HEK293 (cell line): ENCODE data around the gene DNAAF8.

Source experiments
- CTCF ChIA-PET: fragments of 350-600 bp; formaldehyde crosslinking; extraction: SDS; loops from one replicate; lab custom pipeline; 2021; ENCODE audit warnings: antibody characterized with exemption; lab: Yijun Ruan, JAX
- POLR2A ChIA-PET: fragments of 300-600 bp; formaldehyde crosslinking; extraction: SDS; loops from one replicate; lab custom pipeline; 2020; ENCODE audit warnings: antibody characterized with exemption, inconsistent platforms; lab: Yijun Ruan, JAX
- H3K27ac ChIP-seq: fragments of 200-500 bp; sonication (Bioruptor generic); 2 replicates; pipeline ENCODE4 v1.5.1; 2014; ENCODE audit warnings: low read depth, low read length, control low read depth, inconsistent platforms; ENCODE audit errors: extremely low read depth
- H3K36me3 ChIP-seq, 2 experiments: fragments of 200-500 bp in 1 of 2; sonication (Bioruptor generic) in 1 of 2; 1 replicate in 1 of 2; 2 replicates in 1 of 2; pipeline ENCODE4 v1.5.1; 2014 to 2017; ENCODE audit warnings: inconsistent platforms in 2 of 2, low read length in 2 of 2; ENCODE audit not compliant: control insufficient read depth in 2 of 2, insufficient read depth in 1 of 2
- H3K4me1 ChIP-seq: fragments of 200-500 bp; sonication (Bioruptor generic); 2 replicates; pipeline ENCODE4 v1.5.1; 2014; ENCODE audit warnings: mild to moderate bottlenecking, low read length, inconsistent platforms; ENCODE audit not compliant: control insufficient read depth, insufficient read depth
- H3K4me3 ChIP-seq: 2 replicates; pipeline ENCODE4 v1.5.1; 2011; ENCODE audit warnings: low read depth, mild to moderate bottlenecking, control low read depth, low read length, moderate library complexity
- H3K9me3 ChIP-seq: fragments of 200-500 bp; sonication (Bioruptor generic); 2 replicates; pipeline ENCODE4 v1.5.1; 2014; ENCODE audit warnings: low read depth, low read length, inconsistent platforms; ENCODE audit not compliant: control insufficient read depth, insufficient read depth
- HIC1 ChIP-seq: fragments of 450-650 bp; formaldehyde crosslinking; IDR thresholded peaks from 2 replicates; pipeline ENCODE4 v1.5.1; 2016; ENCODE audit warnings: missing biosample characterization, missing genetic modification characterization
- KLF7 ChIP-seq: fragments of 450-650 bp; formaldehyde crosslinking; IDR thresholded peaks from 2 replicates; pipeline ENCODE4 v1.5.1; 2016; ENCODE audit warnings: missing biosample characterization, missing genetic modification characterization, borderline replicate concordance
- PATZ1 ChIP-seq: fragments of 450-650 bp; formaldehyde crosslinking; IDR thresholded peaks from 2 replicates; pipeline ENCODE4 v1.5.1; 2016; ENCODE audit warnings: missing biosample characterization, missing genetic modification characterization
- YY2 ChIP-seq: fragments of 450-650 bp; formaldehyde crosslinking; IDR thresholded peaks from 2 replicates; pipeline ENCODE4 v1.5.1; 2016; ENCODE audit warnings: missing biosample characterization, missing genetic modification characterization
- ZBTB17 ChIP-seq: fragments of 450-650 bp; formaldehyde crosslinking; IDR thresholded peaks from 2 replicates; pipeline ENCODE4 v1.5.1; 2016; ENCODE audit warnings: missing biosample characterization, missing genetic modification characterization
- ZNF10 ChIP-seq: fragments of 450-650 bp; formaldehyde crosslinking; IDR thresholded peaks from 2 replicates; pipeline ENCODE4 v1.5.1; 2017; ENCODE audit warnings: missing biosample characterization, missing genetic modification characterization
- ZNF19 ChIP-seq: fragments of 450-650 bp; formaldehyde crosslinking; IDR thresholded peaks from 2 replicates; pipeline ENCODE4; 2016; ENCODE audit warnings: missing biosample characterization, missing genetic modification characterization, low read depth
- ZNF202 ChIP-seq: fragments of 450-650 bp; formaldehyde crosslinking; IDR thresholded peaks from 2 replicates; pipeline ENCODE4 v1.5.1; 2016; ENCODE audit warnings: missing biosample characterization, missing genetic modification characterization, borderline replicate concordance
- ZNF274 ChIP-seq, 2 experiments: fragments of 200-500 bp in 1 of 2; fragments of 450-650 bp in 1 of 2; sonication (Bioruptor generic) in 1 of 2; formaldehyde crosslinking in 1 of 2; IDR thresholded peaks; 2 replicates each; pipeline versions ENCODE4 v1.5.1 to v1.6.1; 2014 to 2016; ENCODE audit warnings: borderline replicate concordance in 1 of 2, inconsistent platforms in 1 of 2, low read length in 1 of 2, missing biosample characterization in 1 of 2, missing genetic modification characterization in 1 of 2
- ZNF341 ChIP-seq: fragments of 450-650 bp; formaldehyde crosslinking; IDR thresholded peaks from 2 replicates; pipeline ENCODE4; 2016; ENCODE audit warnings: low read depth, missing biosample characterization, missing genetic modification characterization
- ZNF394 ChIP-seq: fragments of 450-650 bp; formaldehyde crosslinking; IDR thresholded peaks from 2 replicates; pipeline ENCODE4 v1.5.1; 2016; ENCODE audit warnings: missing biosample characterization, missing genetic modification characterization, mild to moderate bottlenecking, moderate library complexity, borderline replicate concordance
- ZNF426 ChIP-seq: fragments of 450-650 bp; formaldehyde crosslinking; IDR thresholded peaks from 2 replicates; pipeline ENCODE4 v1.5.1; 2017; ENCODE audit warnings: missing biosample characterization, missing genetic modification characterization, mild to moderate bottlenecking, inconsistent platforms, moderate library complexity
- ZNF433 ChIP-seq: fragments of 450-650 bp; formaldehyde crosslinking; IDR thresholded peaks from 2 replicates; pipeline ENCODE4 v1.5.1; 2016; ENCODE audit warnings: missing biosample characterization, missing genetic modification characterization, low read depth
- ZNF510 ChIP-seq: fragments of 450-650 bp; formaldehyde crosslinking; IDR thresholded peaks from 2 replicates; pipeline ENCODE4 v1.5.1; 2018; ENCODE audit warnings: mild to moderate bottlenecking, missing genetic modification characterization, missing biosample characterization; ENCODE audit not compliant: insufficient replicate concordance
- ZNF530 ChIP-seq: fragments of 450-650 bp; formaldehyde crosslinking; IDR thresholded peaks from 2 replicates; pipeline ENCODE4 v1.5.1; 2016; ENCODE audit warnings: low read depth, missing biosample characterization, missing genetic modification characterization
- ZNF707 ChIP-seq: fragments of 450-650 bp; formaldehyde crosslinking; IDR thresholded peaks from 2 replicates; pipeline ENCODE4 v1.5.1; 2016; ENCODE audit warnings: missing biosample characterization, missing genetic modification characterization
- ZNF76 ChIP-seq: fragments of 450-650 bp; formaldehyde crosslinking; IDR thresholded peaks from 2 replicates; pipeline ENCODE4; 2016; ENCODE audit warnings: low read depth, missing biosample characterization, missing genetic modification characterization, borderline replicate concordance
- ZSCAN16 ChIP-seq: fragments of 450-650 bp; formaldehyde crosslinking; IDR thresholded peaks from 2 replicates; pipeline ENCODE4 v1.5.1; 2016; ENCODE audit warnings: missing biosample characterization, missing genetic modification characterization
- TF ChIP-seq, protein P1 (sequence below): fragments of 450-650 bp; formaldehyde crosslinking; IDR thresholded peaks from 2 replicates; pipeline ENCODE4 v1.5.1; 2017; ENCODE audit warnings: missing biosample characterization, mild to moderate bottlenecking, missing genetic modification characterization, moderate library complexity
- TF ChIP-seq, protein P2 (sequence below): fragments of 450-650 bp; formaldehyde crosslinking; IDR thresholded peaks from 2 replicates; pipeline ENCODE4 v1.5.1; 2016; ENCODE audit warnings: missing biosample characterization, missing genetic modification characterization, low read depth
- TF ChIP-seq, protein P3 (sequence below): fragments of 450-650 bp; IDR thresholded peaks from 2 replicates; pipeline ENCODE4 v1.5.1; 2018; ENCODE audit warnings: missing biosample characterization, missing genetic modification characterization

DNAAF8 gene

GRCh38 chr16:4750896-4751295 is 16.6 kb downstream of the DNAAF8 start (continued):
- TF ChIP-seq, protein P1, sequence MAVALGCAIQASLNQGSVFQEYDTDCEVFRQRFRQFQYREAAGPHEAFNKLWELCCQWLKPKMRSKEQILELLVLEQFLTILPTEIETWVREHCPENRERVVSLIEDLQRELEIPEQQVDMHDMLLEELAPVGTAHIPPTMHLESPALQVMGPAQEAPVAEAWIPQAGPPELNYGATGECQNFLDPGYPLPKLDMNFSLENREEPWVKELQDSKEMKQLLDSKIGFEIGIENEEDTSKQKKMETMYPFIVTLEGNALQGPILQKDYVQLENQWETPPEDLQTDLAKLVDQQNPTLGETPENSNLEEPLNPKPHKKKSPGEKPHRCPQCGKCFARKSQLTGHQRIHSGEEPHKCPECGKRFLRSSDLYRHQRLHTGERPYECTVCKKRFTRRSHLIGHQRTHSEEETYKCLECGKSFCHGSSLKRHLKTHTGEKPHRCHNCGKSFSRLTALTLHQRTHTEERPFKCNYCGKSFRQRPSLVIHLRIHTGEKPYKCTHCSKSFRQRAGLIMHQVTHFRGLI (tag by site-specific recombination): no peak
- TF ChIP-seq ZNF433 (tag by site-specific recombination): no peak

GRCh38 chr16:4752351-4753100 is 18.2 kb downstream of the DNAAF8 start:
- ChIA-PET POLR2A (interaction anchor here (1.3 kb wide), 1 partner anchor 16 kb away, joined by 3 read pairs; no protein-coding TSS in a partner anchor), CTCF (no interaction called here)
- TF ChIP-seq HIC1: no peak
- TF ChIP-seq ZNF76 (tag by site-specific recombination): no peak
- TF ChIP-seq, protein P2, sequence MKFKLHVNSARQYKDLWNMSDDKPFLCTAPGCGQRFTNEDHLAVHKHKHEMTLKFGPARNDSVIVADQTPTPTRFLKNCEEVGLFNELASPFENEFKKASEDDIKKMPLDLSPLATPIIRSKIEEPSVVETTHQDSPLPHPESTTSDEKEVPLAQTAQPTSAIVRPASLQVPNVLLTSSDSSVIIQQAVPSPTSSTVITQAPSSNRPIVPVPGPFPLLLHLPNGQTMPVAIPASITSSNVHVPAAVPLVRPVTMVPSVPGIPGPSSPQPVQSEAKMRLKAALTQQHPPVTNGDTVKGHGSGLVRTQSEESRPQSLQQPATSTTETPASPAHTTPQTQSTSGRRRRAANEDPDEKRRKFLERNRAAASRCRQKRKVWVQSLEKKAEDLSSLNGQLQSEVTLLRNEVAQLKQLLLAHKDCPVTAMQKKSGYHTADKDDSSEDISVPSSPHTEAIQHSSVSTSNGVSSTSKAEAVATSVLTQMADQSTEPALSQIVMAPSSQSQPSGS (tag by site-specific recombination): no peak
- no peak for TF ChIP-seq PATZ1 (tag by site-specific recombination)
- TF ChIP-seq KLF7 (tag by site-specific recombination): no peak
- Histone ChIP-seq H3K4me3 (no peak overlapping the region), H3K36me3 (peaks cover 28 to 72% of the 10 kb centered on the region in 2 experiments), H3K9me3 (no peaks in the 10 kb centered on the region), H3K27ac (no peak overlapping the region), H3K4me1 (no peaks in the 10 kb centered on the region)

DNA sequence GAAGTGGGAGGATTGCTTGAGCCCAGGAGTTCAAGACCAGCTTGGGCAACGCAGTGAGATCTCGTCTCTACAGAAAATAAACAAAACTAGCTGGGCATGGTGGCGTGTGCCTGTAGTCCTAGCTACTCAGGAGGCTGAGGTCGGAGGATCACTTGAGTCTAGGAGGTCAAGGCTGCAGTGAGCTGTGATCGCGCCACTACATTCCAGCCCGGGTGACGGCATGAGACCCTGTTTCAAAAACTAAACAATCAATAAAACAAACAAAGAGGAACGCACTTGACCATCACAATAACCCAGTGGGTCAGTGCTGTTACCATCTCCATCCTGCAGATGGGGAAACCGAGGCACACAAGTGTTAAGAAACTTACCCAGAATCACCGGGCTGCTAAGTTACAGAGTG is 18.9 kb downstream of the DNAAF8 start:
- peaks cover 28 to 76% of the 10 kb centered on the region in 2 experiments for H3K36me3 ChIP-seq
- TF ChIP-seq ZNF202 (tag by site-specific recombination) (no peak), ZNF510 (tag by site-specific recombination) (no peak), ZSCAN16 (tag by site-specific recombination) (no peak), YY2 (tag by site-specific recombination) (no peak), ZNF19 (tag by site-specific recombination) (no peak), ZNF707 (tag by site-specific recombination) (no peak), ZNF341 (tag by site-specific recombination) (no peak), ZNF274 (IDR thresholded peaks at IDR 0.05; ENCODE audit: low read length) (no peak), ZNF274 (tag by site-specific recombination; IDR thresholded peaks at IDR 0.05; ENCODE audit: borderline replicate concordance) (no peak), ZNF394 (no peak), ZNF10 (tag by site-specific recombination) (no peak), ZBTB17 (tag by site-specific recombination) (no peak), ZNF426 (tag by site-specific recombination) (no peak), ZNF530 (tag by site-specific recombination) (no peak)
- TF ChIP-seq, protein P3, sequence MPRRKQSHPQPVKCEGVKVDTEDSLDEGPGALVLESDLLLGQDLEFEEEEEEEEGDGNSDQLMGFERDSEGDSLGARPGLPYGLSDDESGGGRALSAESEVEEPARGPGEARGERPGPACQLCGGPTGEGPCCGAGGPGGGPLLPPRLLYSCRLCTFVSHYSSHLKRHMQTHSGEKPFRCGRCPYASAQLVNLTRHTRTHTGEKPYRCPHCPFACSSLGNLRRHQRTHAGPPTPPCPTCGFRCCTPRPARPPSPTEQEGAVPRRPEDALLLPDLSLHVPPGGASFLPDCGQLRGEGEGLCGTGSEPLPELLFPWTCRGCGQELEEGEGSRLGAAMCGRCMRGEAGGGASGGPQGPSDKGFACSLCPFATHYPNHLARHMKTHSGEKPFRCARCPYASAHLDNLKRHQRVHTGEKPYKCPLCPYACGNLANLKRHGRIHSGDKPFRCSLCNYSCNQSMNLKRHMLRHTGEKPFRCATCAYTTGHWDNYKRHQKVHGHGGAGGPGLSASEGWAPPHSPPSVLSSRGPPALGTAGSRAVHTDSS (tag by site-specific recombination): no peak

More for the DNA sequence above, 18.9 kb downstream of the DNAAF8 start:
- ChIA-PET CTCF (no interaction called here), POLR2A (interaction anchor here (1.3 kb wide), 1 partner anchor 15 kb away, joined by 3 read pairs; no protein-coding TSS in a partner anchor)
- Histone ChIP-seq H3K27ac (no peak overlapping the region), H3K4me1 (no peaks in the 10 kb centered on the region), H3K4me3 (no peak overlapping the region), H3K9me3 (no peaks in the 10 kb centered on the region)
